Measurements from ENCODE around the gene PTPRM.

Gene PTPRM

DNA sequence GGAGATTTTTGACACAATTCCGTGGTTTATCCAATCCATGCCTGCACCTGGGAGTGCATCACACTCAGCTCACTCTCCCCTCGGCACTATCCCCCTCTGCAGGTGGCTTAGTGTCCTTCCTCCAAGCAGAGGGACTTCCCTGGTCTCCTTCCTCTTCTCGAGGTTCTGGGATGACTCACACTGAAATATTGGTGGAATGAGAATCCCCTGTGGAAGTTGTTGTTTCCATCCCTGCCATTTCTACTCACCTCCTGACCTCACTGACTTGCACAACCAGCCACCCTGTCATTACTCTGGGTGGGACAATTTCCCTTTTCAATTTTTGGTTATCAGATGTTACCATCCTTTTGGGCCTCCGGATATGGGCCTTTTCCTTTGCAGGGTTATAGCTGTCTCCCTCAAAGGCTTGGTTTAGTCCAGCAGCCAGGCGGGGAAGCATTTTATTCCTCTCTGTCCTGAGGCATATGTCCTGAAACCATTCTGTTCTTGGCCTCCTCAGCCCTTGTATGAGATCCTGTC, 59.9 kb downstream of the PTPRM start:
- Histone ChIP-seq H3K9ac (ENCODE audit: insufficient read length, low read depth) (no peak overlapping the region), H3K36me3 (ENCODE audit: insufficient read depth, insufficient read length, low read length) (no peaks in the 10 kb centered on the region), H3K4me1 (ENCODE audit: insufficient read depth, insufficient read length) (no peaks in the 10 kb centered on the region), H3K9me3 (ENCODE audit: insufficient read depth, low read length) (no peaks in the 10 kb centered on the region), H3K27me3 (ENCODE audit: insufficient read depth, insufficient read length) (no peaks in the 10 kb centered on the region), H3K4me3 (ENCODE audit: insufficient read length, low read depth) (no peak overlapping the region)
- TF ChIP-seq ZNF274 (IDR thresholded peaks at IDR 0.05; ENCODE audit: low read depth, low read length) (no peak), SUZ12 (IDR thresholded peaks at IDR 0.05; ENCODE audit: extremely low read depth, insufficient read depth, insufficient read length) (no peak), YY1 (IDR thresholded peaks at IDR 0.05; ENCODE audit: insufficient read depth, insufficient read length) (no peak)
- no peak for DNase-seq (ENCODE audit: low read depth, low spot score)

DNA sequence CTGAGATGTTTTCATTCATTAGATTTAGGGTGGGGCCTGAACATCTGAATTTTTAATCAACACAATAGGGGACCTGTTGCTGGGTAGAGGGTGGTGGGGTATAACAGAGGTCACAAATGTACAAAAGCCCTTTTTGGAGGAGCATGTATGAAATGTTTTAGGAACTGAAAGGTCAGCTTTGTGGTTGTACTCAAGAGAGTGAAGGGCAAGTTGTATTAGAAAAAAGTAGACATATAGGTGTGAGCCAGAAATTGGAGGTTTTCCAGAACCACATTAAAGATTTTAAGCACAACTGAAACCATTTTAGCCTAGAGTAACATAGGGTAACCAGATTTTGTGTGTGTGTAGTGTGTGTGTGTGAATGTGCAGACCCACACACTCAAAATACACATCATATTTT, 62.3 kb downstream of the PTPRM start:
- no peak overlapping the region for H3K9ac ChIP-seq (ENCODE audit: insufficient read length, low read depth)
- H3K4me3 ChIP-seq (ENCODE audit: insufficient read length, low read depth): no peak overlapping the region
- H3K9me3 ChIP-seq (ENCODE audit: insufficient read depth, low read length): no peaks in the 10 kb centered on the region
- no peaks in the 10 kb centered on the region for H3K36me3 ChIP-seq (ENCODE audit: insufficient read depth, insufficient read length, low read length)
- no peaks in the 10 kb centered on the region for H3K27me3 ChIP-seq (ENCODE audit: insufficient read depth, insufficient read length)
- TF ChIP-seq YY1 (IDR thresholded peaks at IDR 0.05; ENCODE audit: insufficient read depth, insufficient read length) (no peak), SUZ12 (IDR thresholded peaks at IDR 0.05; ENCODE audit: extremely low read depth, insufficient read depth, insufficient read length) (no peak), ZNF274 (IDR thresholded peaks at IDR 0.05; ENCODE audit: low read depth, low read length) (no peak)
- H3K4me1 ChIP-seq (ENCODE audit: insufficient read depth, insufficient read length): no peaks in the 10 kb centered on the region
- DNase-seq (ENCODE audit: low read depth, low spot score): no peak

DNA sequence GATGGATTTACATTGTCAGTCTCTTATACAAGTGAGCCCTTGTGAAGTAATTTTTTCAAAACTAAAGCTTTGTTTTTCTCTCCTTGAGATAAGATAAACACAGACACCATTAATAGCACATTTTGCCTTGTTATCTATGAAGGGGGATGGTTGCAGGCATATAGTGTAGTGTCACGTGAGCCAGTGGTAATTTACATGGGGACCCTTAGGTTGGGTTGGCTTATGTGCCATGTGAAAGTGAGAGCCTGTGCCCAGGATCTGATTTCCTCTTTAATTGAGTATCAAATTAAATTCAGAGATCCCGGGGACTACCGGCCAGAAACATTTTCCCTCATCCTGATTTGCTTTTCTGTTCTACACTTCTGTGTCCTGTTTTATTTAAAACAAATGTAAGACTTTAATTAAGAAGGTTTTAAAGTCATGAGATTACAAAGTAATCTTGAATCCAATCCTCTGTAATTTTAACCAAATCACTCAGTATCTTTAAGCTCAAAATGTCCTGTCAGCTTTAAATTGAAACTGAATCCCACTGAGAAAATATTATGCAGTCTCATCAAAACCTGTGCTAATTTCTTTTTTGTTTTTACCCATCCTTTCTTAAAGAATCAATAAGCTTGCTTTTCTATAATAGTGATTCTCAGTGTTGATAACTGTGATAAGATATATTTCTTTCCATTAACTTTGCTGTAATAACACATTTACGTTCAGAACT, 63.8 kb downstream of the PTPRM start:
- no peak for TF ChIP-seq SUZ12 (IDR thresholded peaks at IDR 0.05; ENCODE audit: extremely low read depth, insufficient read depth, insufficient read length)
- TF ChIP-seq ZNF274 (IDR thresholded peaks at IDR 0.05; ENCODE audit: low read depth, low read length): no peak
- TF ChIP-seq YY1 (IDR thresholded peaks at IDR 0.05; ENCODE audit: insufficient read depth, insufficient read length): no peak
- H3K9me3 ChIP-seq (ENCODE audit: insufficient read depth, low read length): no peaks in the 10 kb centered on the region
- H3K36me3 ChIP-seq (ENCODE audit: insufficient read depth, insufficient read length, low read length): no peaks in the 10 kb centered on the region
- H3K4me3 ChIP-seq (ENCODE audit: insufficient read length, low read depth): no peak overlapping the region
- DNase-seq (ENCODE audit: low read depth, low spot score): no peak
- H3K9ac ChIP-seq (ENCODE audit: insufficient read length, low read depth): no peak overlapping the region
- H3K4me1 ChIP-seq (ENCODE audit: insufficient read depth, insufficient read length): no peaks in the 10 kb centered on the region
- no peaks in the 10 kb centered on the region for H3K27me3 ChIP-seq (ENCODE audit: insufficient read depth, insufficient read length)

DNA sequence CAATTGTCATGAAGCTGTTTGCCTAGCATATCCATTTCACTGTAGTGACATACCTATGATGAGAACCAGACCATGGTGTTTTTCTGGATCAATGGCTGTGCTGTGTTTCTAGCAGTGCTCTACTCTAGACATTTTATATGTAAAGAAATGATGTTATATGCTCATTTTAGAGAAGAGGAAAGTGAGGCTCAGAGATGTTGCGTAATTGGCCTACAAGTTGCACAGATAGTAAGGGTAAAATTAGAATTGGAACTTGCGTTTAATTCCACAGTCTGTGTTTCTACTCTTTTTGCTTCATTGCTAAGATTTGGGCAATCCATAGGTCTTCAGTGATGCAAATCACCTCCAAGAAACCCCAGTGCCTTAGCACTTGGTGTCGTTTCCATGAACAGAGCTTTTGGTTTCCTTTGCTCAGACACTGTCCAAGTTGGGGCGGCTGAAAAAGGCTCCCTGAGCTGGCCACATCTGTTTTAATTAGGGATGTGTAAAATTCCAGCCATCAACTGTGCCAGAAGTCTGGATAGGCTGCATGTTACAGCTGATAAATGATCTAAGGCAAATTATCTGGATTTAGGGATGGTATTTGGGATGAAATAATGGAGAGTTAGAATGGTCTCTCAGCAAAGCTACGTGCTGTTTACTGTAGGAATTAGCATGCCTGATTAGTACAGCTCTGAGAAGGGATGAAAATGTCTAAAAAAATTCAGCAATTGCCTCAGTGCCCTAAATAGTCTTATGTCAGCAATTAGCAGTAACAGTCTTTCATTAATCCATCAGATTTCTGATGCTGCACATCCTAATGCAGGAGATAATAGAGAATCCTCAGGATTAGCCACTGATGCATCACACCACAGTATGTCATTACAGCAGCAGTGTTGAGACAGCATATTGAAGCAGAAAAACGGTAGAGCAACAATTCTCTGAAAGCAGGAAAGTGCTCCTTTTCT, 65.3 kb downstream of the PTPRM start:
- Histone ChIP-seq H3K36me3 (ENCODE audit: insufficient read depth, insufficient read length, low read length) (no peaks in the 10 kb centered on the region), H3K4me3 (ENCODE audit: insufficient read length, low read depth) (no peak overlapping the region), H3K9me3 (ENCODE audit: insufficient read depth, low read length) (no peaks in the 10 kb centered on the region), H3K9ac (ENCODE audit: insufficient read length, low read depth) (no peak overlapping the region), H3K27me3 (ENCODE audit: insufficient read depth, insufficient read length) (no peaks in the 10 kb centered on the region), H3K4me1 (ENCODE audit: insufficient read depth, insufficient read length) (no peaks in the 10 kb centered on the region)
- TF ChIP-seq YY1 (IDR thresholded peaks at IDR 0.05; ENCODE audit: insufficient read depth, insufficient read length): no peak
- TF ChIP-seq ZNF274 (IDR thresholded peaks at IDR 0.05; ENCODE audit: low read depth, low read length): no peak
- no peak for TF ChIP-seq SUZ12 (IDR thresholded peaks at IDR 0.05; ENCODE audit: extremely low read depth, insufficient read depth, insufficient read length)
- no peak for DNase-seq (ENCODE audit: low read depth, low spot score)

DNA sequence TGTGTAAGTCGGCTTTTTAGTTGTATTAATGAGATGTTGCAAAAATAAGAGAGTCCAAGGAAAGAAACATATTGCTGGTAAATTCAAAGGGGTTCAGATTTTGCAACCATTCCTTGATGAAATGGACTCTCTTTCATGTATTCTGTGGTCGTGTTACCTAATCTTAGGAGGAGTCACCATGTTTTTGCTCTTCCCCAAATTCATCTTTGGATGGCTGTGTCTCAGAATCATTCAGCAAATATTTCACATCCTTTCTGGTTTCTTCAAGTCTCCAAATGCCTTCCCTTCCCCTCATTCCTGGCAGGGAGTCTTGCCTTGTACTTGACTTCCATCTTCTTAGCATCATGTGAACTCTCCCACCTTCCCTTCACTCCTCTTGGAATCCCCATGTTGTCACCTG, 66.1 kb downstream of the PTPRM start:
- DNase-seq (ENCODE audit: low read depth, low spot score): no peak
- no peak for TF ChIP-seq SUZ12 (IDR thresholded peaks at IDR 0.05; ENCODE audit: extremely low read depth, insufficient read depth, insufficient read length)
- no peak for TF ChIP-seq YY1 (IDR thresholded peaks at IDR 0.05; ENCODE audit: insufficient read depth, insufficient read length)
- TF ChIP-seq ZNF274 (IDR thresholded peaks at IDR 0.05; ENCODE audit: low read depth, low read length): no peak

DNA sequence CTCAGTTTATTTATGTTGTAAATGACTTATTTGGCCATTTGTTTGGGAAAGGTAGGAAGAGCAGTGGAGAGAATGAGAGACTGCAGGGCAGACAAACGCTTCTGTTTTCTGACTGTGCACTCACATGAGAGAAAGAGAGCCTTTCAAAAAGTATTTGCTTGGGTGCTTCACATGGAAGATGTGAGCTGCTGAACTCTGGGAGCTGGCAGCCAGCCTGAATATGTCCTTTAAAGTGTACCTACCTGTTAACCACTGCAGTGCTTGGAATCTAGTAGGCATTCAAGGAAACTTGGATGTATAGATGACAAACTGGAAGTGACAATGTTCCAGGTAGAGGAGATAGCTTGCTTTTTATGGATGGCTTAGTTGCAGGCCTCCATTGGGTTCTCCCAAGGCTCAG, 68.8 kb downstream of the PTPRM start:
- no peak for DNase-seq (ENCODE audit: low read depth, low spot score)
- TF ChIP-seq SUZ12 (IDR thresholded peaks at IDR 0.05; ENCODE audit: extremely low read depth, insufficient read depth, insufficient read length): no peak
- TF ChIP-seq YY1 (IDR thresholded peaks at IDR 0.05; ENCODE audit: insufficient read depth, insufficient read length): no peak
- no peaks in the 10 kb centered on the region for H3K9me3 ChIP-seq (ENCODE audit: insufficient read depth, low read length)
- H3K27me3 ChIP-seq (ENCODE audit: insufficient read depth, insufficient read length): no peaks in the 10 kb centered on the region
- no peak overlapping the region for H3K9ac ChIP-seq (ENCODE audit: insufficient read length, low read depth)
- no peaks in the 10 kb centered on the region for H3K4me1 ChIP-seq (ENCODE audit: insufficient read depth, insufficient read length)
- no peaks in the 10 kb centered on the region for H3K36me3 ChIP-seq (ENCODE audit: insufficient read depth, insufficient read length, low read length)
- H3K4me3 ChIP-seq (ENCODE audit: insufficient read length, low read depth): no peak overlapping the region

More for the DNA sequence above, 66.1 kb downstream of the PTPRM start:
- no peaks in the 10 kb centered on the region for H3K4me1 ChIP-seq (ENCODE audit: insufficient read depth, insufficient read length)
- H3K36me3 ChIP-seq (ENCODE audit: insufficient read depth, insufficient read length, low read length): no peaks in the 10 kb centered on the region
- H3K9me3 ChIP-seq (ENCODE audit: insufficient read depth, low read length): no peaks in the 10 kb centered on the region
- H3K9ac ChIP-seq (ENCODE audit: insufficient read length, low read depth): no peak overlapping the region
- no peak overlapping the region for H3K4me3 ChIP-seq (ENCODE audit: insufficient read length, low read depth)
- no peaks in the 10 kb centered on the region for H3K27me3 ChIP-seq (ENCODE audit: insufficient read depth, insufficient read length)

DNA sequence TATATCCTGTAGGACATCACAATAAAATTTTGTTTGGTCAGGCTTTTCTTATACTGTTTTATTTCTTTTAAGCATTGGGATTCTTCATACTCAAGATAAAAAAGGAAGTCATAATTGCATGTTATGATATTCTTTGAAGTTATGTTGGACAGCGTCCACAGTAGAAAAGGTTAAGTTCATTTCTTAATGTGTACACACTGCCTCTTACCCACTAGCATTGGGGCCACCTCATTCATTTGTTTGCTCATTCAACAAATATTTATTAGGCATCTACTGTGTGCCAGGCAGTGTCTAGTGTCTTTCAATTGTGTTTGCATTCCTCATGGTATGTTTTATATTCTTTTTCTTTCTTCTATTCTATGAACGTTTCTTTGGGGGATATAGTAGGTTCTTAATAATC, 70.2 kb downstream of the PTPRM start:
- DNase-seq (ENCODE audit: low read depth, low spot score): no peak
- Histone ChIP-seq H3K9ac (ENCODE audit: insufficient read length, low read depth) (no peak overlapping the region), H3K27me3 (ENCODE audit: insufficient read depth, insufficient read length) (no peaks in the 10 kb centered on the region), H3K4me1 (ENCODE audit: insufficient read depth, insufficient read length) (no peaks in the 10 kb centered on the region), H3K36me3 (ENCODE audit: insufficient read depth, insufficient read length, low read length) (no peaks in the 10 kb centered on the region), H3K9me3 (ENCODE audit: insufficient read depth, low read length) (no peaks in the 10 kb centered on the region), H3K4me3 (ENCODE audit: insufficient read length, low read depth) (no peak overlapping the region)
- TF ChIP-seq SUZ12 (IDR thresholded peaks at IDR 0.05; ENCODE audit: extremely low read depth, insufficient read depth, insufficient read length) (no peak), ZNF274 (IDR thresholded peaks at IDR 0.05; ENCODE audit: low read depth, low read length) (no peak), YY1 (IDR thresholded peaks at IDR 0.05; ENCODE audit: insufficient read depth, insufficient read length) (no peak)
